B cell (primary cell): Measurements from ENCODE around the gene SLIT3.

Source experiments
- EZH2 ChIP-seq: IDR thresholded peaks from 2 replicates; pipeline ENCODE4 v1.6.1; 2012; ENCODE audit warnings: borderline replicate concordance, low read depth, mild to moderate bottlenecking, moderate library complexity, low read length; ENCODE audit not compliant: insufficient read depth, poor library complexity, severe bottlenecking
- TF ChIP-seq, protein P1 (sequence below): fragments of 200-600 bp; IDR thresholded peaks from one replicate; pipeline ENCODE4 v1.8.0; 2022; ENCODE audit warnings: antibody characterized with exemption, mild to moderate bottlenecking

DNA sequence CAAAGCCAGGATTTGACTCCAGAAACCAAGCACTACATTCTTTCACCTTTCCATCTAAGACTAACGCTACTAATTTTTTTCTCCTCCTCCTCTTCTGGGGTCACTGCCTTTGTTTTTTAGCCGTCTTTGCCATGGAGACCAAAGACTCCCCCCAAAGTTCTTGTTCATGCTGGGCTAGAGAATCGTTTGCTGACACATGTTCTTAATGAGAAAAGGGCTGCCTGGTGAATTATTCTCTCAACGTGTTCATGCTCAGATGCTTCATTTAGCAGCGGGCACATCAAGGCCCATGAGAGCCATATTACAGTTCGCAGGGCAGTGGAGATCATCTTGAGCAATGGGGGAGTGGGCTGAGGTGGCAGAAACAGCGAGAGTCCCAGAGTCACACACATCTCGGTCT, 134.9 kb downstream of the SLIT3 start:
- TF ChIP-seq, protein P1, sequence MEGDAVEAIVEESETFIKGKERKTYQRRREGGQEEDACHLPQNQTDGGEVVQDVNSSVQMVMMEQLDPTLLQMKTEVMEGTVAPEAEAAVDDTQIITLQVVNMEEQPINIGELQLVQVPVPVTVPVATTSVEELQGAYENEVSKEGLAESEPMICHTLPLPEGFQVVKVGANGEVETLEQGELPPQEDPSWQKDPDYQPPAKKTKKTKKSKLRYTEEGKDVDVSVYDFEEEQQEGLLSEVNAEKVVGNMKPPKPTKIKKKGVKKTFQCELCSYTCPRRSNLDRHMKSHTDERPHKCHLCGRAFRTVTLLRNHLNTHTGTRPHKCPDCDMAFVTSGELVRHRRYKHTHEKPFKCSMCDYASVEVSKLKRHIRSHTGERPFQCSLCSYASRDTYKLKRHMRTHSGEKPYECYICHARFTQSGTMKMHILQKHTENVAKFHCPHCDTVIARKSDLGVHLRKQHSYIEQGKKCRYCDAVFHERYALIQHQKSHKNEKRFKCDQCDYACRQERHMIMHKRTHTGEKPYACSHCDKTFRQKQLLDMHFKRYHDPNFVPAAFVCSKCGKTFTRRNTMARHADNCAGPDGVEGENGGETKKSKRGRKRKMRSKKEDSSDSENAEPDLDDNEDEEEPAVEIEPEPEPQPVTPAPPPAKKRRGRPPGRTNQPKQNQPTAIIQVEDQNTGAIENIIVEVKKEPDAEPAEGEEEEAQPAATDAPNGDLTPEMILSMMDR, result no peak
- TF ChIP-seq EZH2, result no peak
